ENCODE measurements around the gene G6PC1.

- TF ChIP-seq CTCF (conservative IDR thresholded peaks at IDR 0.05): no peak
- TF ChIP-seq EZH2 (IDR thresholded peaks at IDR 0.05; ENCODE audit: low read depth): no peak
Measured at GRCh38 chr17:42889809-42890208, 10.8 kb upstream of the G6PC1 start.

Data from PC-9 (cell line).